ENCODE measurements around the gene FSIP1.

The FSIP1 gene

DNA sequence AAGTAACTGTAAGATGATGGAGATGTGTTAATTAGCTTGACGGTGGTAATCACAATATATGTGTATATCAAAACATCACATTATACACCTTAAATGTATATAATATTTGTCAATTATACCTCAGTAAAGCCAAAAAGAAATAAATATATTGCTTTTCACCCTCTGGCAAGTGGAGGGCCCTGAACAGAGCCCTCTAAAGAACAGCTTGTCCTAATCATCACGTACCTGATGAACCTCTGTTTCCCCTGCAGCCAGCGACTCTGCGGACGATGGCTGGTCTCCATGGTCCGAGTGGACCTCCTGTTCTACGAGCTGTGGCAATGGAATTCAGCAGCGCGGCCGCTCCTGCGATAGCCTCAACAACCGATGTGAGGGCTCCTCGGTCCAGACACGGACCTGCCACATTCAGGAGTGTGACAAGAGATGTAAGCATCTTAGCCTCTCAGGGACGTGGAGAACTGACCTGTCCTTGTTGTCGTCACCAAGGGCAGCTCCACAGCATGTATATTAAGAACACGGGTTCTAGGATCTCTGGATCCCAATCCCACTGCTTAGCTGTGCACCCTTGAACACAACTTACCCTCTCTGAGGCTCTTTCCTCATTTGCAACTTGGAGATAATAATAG lies 195.4 kb downstream of the FSIP1 start:
- DNase-seq (ENCODE audit: insufficient read length, low spot score): no peak
- no peak for FAIRE-seq
- TF ChIP-seq POLR2A (IDR thresholded peaks at IDR 0.05; ENCODE audit: low read depth, low read length) (no peak), POU2F2 (IDR thresholded peaks at IDR 0.05; ENCODE audit: low read depth, low read length) (no peak), PAX5 (IDR thresholded peaks at IDR 0.05; ENCODE audit: insufficient read depth, low read length, severe bottlenecking) (no peak)

GRCh38 chr15:39586387-39587095 lies 196.1 kb downstream of the FSIP1 start:
- no peak for TF ChIP-seq SPI1 (IDR thresholded peaks at IDR 0.05; ENCODE audit: low read depth, low read length)
- no peak for TF ChIP-seq POLR2AphosphoS5 (IDR thresholded peaks at IDR 0.05; ENCODE audit: low read depth, low read length)
- no peak for TF ChIP-seq POU2F2 (IDR thresholded peaks at IDR 0.05; ENCODE audit: low read depth, low read length)
- TF ChIP-seq POLR2A (IDR thresholded peaks at IDR 0.05; ENCODE audit: low read depth, low read length): no peak
- TF ChIP-seq TAF1 (IDR thresholded peaks at IDR 0.05; ENCODE audit: low read depth, low read length): no peak
- TF ChIP-seq PAX5 (IDR thresholded peaks at IDR 0.05; ENCODE audit: insufficient read depth, low read length, severe bottlenecking): no peak
- FAIRE-seq (no peak), DNase-seq (ENCODE audit: insufficient read length, low spot score) (no peak)

DNA sequence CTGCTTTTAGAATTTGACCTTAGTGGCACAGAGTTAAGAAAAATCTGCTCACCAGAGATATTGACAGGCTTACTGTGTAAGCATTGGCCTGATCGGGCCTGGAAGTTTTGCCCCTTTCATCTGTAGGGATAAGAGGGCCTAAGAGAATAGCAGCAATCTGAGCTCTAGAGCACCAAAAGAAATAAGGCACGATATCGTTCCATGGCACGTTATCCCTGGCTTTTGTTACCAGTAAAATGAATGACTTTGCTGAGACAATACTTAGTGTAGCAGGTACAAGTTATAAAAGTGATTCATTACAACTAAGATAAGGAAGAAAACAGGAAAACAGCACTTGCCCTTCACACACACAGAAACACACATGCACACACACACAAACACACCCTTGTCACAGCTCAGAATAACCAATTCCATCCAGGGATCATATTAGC lies 196.8 kb downstream of the FSIP1 start:
- no peak for FAIRE-seq
- TF ChIP-seq TAF1 (IDR thresholded peaks at IDR 0.05; ENCODE audit: low read depth, low read length) (no peak), POLR2A (IDR thresholded peaks at IDR 0.05; ENCODE audit: low read depth, low read length) (no peak), POLR2AphosphoS5 (IDR thresholded peaks at IDR 0.05; ENCODE audit: low read depth, low read length) (no peak), POU2F2 (IDR thresholded peaks at IDR 0.05; ENCODE audit: low read depth, low read length) (no peak), PAX5 (IDR thresholded peaks at IDR 0.05; ENCODE audit: insufficient read depth, low read length, severe bottlenecking) (no peak), SPI1 (IDR thresholded peaks at IDR 0.05; ENCODE audit: low read depth, low read length) (no peak)
- DNase-seq (ENCODE audit: insufficient read length, low spot score): no peak

DNA sequence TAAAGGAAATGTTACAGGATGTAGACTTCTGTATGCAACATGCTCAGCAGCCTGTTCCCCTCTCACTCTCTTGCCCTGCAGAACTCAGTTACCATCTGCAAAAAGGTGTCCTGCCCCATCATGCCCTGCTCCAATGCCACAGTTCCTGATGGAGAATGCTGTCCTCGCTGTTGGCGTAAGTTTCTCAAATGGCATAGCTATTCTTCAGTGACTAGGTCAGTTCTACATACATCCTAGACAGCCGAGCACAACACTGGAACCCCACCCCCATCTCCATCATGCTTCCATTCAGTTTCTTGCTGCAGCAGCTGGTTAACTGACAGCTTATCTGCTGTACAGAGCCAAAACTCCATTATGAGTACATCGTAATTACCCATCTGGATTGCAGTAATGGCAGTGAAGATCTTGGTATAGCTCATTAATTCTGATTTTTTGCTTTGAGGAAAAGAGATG lies 197.2 kb downstream of the FSIP1 start:
- no peak for DNase-seq (ENCODE audit: insufficient read length, low spot score)

GRCh38 chr15:39584662-39585388 lies 197.8 kb downstream of the FSIP1 start:
- DNase-seq (ENCODE audit: insufficient read length, low spot score) (no peak), FAIRE-seq (no peak)
- TF ChIP-seq SPI1 (IDR thresholded peaks at IDR 0.05; ENCODE audit: low read depth, low read length) (no peak), POU2F2 (IDR thresholded peaks at IDR 0.05; ENCODE audit: low read depth, low read length) (no peak), POLR2A (IDR thresholded peaks at IDR 0.05; ENCODE audit: low read depth, low read length) (no peak), POLR2AphosphoS5 (IDR thresholded peaks at IDR 0.05; ENCODE audit: low read depth, low read length) (no peak), PAX5 (IDR thresholded peaks at IDR 0.05; ENCODE audit: insufficient read depth, low read length, severe bottlenecking) (no peak), TAF1 (IDR thresholded peaks at IDR 0.05; ENCODE audit: low read depth, low read length) (no peak)

More for the DNA sequence above, 197.2 kb downstream of the FSIP1 start:
- TF ChIP-seq TAF1 (IDR thresholded peaks at IDR 0.05; ENCODE audit: low read depth, low read length) (no peak), POLR2A (IDR thresholded peaks at IDR 0.05; ENCODE audit: low read depth, low read length) (no peak), SPI1 (IDR thresholded peaks at IDR 0.05; ENCODE audit: low read depth, low read length) (no peak), PAX5 (IDR thresholded peaks at IDR 0.05; ENCODE audit: insufficient read depth, low read length, severe bottlenecking) (no peak), POU2F2 (IDR thresholded peaks at IDR 0.05; ENCODE audit: low read depth, low read length) (no peak), POLR2AphosphoS5 (IDR thresholded peaks at IDR 0.05; ENCODE audit: low read depth, low read length) (no peak)
- no peak for FAIRE-seq

DNA sequence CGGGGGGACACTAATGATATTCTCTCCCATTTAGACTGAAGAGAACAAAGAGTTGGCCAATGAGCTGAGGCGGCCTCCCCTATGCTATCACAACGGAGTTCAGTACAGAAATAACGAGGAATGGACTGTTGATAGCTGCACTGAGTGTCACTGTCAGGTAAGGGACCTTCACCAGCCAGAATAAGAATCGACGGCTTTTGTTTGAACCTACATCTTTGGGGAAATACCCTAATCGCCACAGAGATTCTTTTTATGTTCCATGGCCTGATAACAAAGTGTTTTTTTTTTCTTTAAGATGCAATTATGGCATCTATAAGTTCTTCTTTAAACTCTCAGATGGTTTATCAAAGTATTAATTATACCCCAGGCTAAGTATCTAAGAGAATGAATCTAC lies 198.4 kb downstream of the FSIP1 start:
- no peak for FAIRE-seq
- TF ChIP-seq PAX5 (IDR thresholded peaks at IDR 0.05; ENCODE audit: insufficient read depth, low read length, severe bottlenecking) (no peak), TAF1 (IDR thresholded peaks at IDR 0.05; ENCODE audit: low read depth, low read length) (no peak), POU2F2 (IDR thresholded peaks at IDR 0.05; ENCODE audit: low read depth, low read length) (no peak), POLR2AphosphoS5 (IDR thresholded peaks at IDR 0.05; ENCODE audit: low read depth, low read length) (no peak), POLR2A (IDR thresholded peaks at IDR 0.05; ENCODE audit: low read depth, low read length) (no peak), SPI1 (IDR thresholded peaks at IDR 0.05; ENCODE audit: low read depth, low read length) (no peak)

DNA sequence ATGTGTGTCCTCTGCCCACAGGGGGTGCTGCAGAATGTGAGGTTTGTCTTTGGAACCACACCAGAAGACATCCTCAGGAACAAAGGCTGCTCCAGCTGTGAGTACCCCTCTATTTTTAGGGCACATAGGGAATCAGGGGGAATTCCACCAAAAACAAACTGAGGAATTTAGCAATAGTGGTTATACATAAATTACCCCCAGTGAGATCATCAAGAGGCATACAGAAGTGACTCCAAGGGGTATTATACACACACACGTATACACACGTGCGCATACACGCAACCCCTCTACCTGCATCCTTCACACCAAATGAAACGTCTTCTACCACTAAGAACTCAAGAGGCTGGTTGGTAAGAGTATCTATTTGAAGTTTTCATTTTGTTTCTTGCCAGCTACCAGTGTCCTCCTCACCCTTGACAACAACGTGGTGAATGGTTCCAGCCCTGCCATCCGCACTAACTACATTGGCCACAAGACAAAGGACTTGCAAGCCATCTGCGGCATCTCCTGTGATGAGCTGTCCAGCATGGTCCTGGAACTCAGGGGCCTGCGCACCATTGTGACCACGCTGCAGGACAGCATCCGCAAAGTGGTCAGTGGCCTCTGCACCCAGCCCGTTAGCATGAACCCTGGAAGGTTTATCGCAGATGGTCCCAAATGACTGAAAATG lies 198.9 kb downstream of the FSIP1 start:
- TF ChIP-seq POLR2AphosphoS5 (IDR thresholded peaks at IDR 0.05; ENCODE audit: low read depth, low read length) (no peak), POU2F2 (IDR thresholded peaks at IDR 0.05; ENCODE audit: low read depth, low read length) (no peak), SPI1 (IDR thresholded peaks at IDR 0.05; ENCODE audit: low read depth, low read length) (no peak), POLR2A (IDR thresholded peaks at IDR 0.05; ENCODE audit: low read depth, low read length) (no peak), PAX5 (IDR thresholded peaks at IDR 0.05; ENCODE audit: insufficient read depth, low read length, severe bottlenecking) (no peak), TAF1 (IDR thresholded peaks at IDR 0.05; ENCODE audit: low read depth, low read length) (no peak)
- DNase-seq (ENCODE audit: insufficient read length, low spot score): no peak
- FAIRE-seq: no peak

More for the DNA sequence above, 198.4 kb downstream of the FSIP1 start:
- no peak for DNase-seq (ENCODE audit: insufficient read length, low spot score)

GRCh38 chr15:39582977-39583595 lies 199.6 kb downstream of the FSIP1 start:
- no peak for DNase-seq (ENCODE audit: insufficient read length, low spot score)
- no peak for TF ChIP-seq PAX5 (IDR thresholded peaks at IDR 0.05; ENCODE audit: insufficient read depth, low read length, severe bottlenecking)
- no peak for TF ChIP-seq SPI1 (IDR thresholded peaks at IDR 0.05; ENCODE audit: low read depth, low read length)
- no peak for TF ChIP-seq TAF1 (IDR thresholded peaks at IDR 0.05; ENCODE audit: low read depth, low read length)
- no peak for TF ChIP-seq POLR2A (IDR thresholded peaks at IDR 0.05; ENCODE audit: low read depth, low read length)
- no peak for TF ChIP-seq POLR2AphosphoS5 (IDR thresholded peaks at IDR 0.05; ENCODE audit: low read depth, low read length)
- TF ChIP-seq POU2F2 (IDR thresholded peaks at IDR 0.05; ENCODE audit: low read depth, low read length): no peak
- FAIRE-seq: no peak
